ENCODE results near the gene ADAMTSL2.

- TF ChIP-seq MAX (IDR thresholded peaks at IDR 0.05) (no peak), TP53 (CRISPR knock-in tag; IDR thresholded peaks at IDR 0.05) (no peak)
These were observed 44.3 kb upstream of the ADAMTSL2 start for GRCh38 chr9:133490201-133490681.
